ENCODE results near the gene FAAH.

FAAH gene

GRCh38 chr1:46423574-46424240 is 29.6 kb downstream of the FAAH start:
- DNase-seq, result no peak

- no peak for DNase-seq
These were observed 30.6 kb downstream of the FAAH start for GRCh38 chr1:46424730-46425129.

- no peak for DNase-seq
These were observed 31.6 kb downstream of the FAAH start for GRCh38 chr1:46425726-46426125.

- DNase-seq, result no peak
These were observed 33.4 kb downstream of the FAAH start for GRCh38 chr1:46427541-46427940.

GRCh38 chr1:46429436-46429835 is 35.3 kb downstream of the FAAH start:
- DNase-seq, result no peak

- no peak for DNase-seq
These were observed 37.6 kb downstream of the FAAH start for GRCh38 chr1:46431695-46432094.

GRCh38 chr1:46432781-46433327 is 38.7 kb downstream of the FAAH start:
- DNase-seq, result no peak

GRCh38 chr1:46434358-46434757 is 40.2 kb downstream of the FAAH start:
- no peak for DNase-seq

GRCh38 chr1:46436844-46437243 is 42.7 kb downstream of the FAAH start:
- no peak for DNase-seq

GRCh38 chr1:46437723-46438122 is 43.6 kb downstream of the FAAH start:
- no peak for DNase-seq

- no peak for DNase-seq
These were observed 44.2 kb downstream of the FAAH start for GRCh38 chr1:46438346-46438745.

GRCh38 chr1:46440478-46440877 is 46.4 kb downstream of the FAAH start:
- DNase-seq, result no peak

- no peak for DNase-seq
These were observed 48.4 kb downstream of the FAAH start for GRCh38 chr1:46442317-46443161.

- no peak for DNase-seq
These were observed 50.3 kb downstream of the FAAH start for GRCh38 chr1:46444466-46444865.

- DNase-seq, result no peak
These were observed 51.7 kb downstream of the FAAH start for GRCh38 chr1:46445773-46446256.

GRCh38 chr1:46446646-46447498 is 52.8 kb downstream of the FAAH start:
- no peak for DNase-seq

GRCh38 chr1:46447499-46448108 is 53.5 kb downstream of the FAAH start:
- no peak for DNase-seq

- DNase-seq, result no peak
These were observed 54.2 kb downstream of the FAAH start for GRCh38 chr1:46448109-46448911.

GRCh38 chr1:46449223-46450159 is 55.4 kb downstream of the FAAH start:
- no peak for DNase-seq

- no peak for DNase-seq
These were observed 56.0 kb downstream of the FAAH start for GRCh38 chr1:46450160-46450517.
